Measurements from ENCODE around the gene TMX3.

DNA sequence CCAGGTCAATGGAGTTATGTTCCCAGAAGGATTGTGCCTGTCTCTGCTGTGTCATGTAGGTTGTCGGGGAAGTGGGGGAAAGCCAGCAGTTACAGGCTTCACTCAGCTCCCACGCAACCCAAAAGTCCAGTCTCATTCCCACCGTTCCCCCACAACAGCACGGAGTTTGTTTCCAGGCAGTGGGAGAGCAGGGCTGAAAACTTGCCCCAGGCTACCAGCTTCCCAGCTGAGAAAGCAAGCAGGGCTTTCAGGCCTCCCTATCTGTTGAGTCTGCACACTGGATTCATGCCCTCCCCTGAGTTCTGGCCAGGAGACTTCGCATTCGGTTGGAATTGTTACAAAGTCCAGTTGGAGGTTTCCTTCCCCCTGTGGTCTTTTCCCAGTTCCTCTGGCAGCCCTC, 76.3 kb downstream of the TMX3 start:
- TF ChIP-seq, protein P1, sequence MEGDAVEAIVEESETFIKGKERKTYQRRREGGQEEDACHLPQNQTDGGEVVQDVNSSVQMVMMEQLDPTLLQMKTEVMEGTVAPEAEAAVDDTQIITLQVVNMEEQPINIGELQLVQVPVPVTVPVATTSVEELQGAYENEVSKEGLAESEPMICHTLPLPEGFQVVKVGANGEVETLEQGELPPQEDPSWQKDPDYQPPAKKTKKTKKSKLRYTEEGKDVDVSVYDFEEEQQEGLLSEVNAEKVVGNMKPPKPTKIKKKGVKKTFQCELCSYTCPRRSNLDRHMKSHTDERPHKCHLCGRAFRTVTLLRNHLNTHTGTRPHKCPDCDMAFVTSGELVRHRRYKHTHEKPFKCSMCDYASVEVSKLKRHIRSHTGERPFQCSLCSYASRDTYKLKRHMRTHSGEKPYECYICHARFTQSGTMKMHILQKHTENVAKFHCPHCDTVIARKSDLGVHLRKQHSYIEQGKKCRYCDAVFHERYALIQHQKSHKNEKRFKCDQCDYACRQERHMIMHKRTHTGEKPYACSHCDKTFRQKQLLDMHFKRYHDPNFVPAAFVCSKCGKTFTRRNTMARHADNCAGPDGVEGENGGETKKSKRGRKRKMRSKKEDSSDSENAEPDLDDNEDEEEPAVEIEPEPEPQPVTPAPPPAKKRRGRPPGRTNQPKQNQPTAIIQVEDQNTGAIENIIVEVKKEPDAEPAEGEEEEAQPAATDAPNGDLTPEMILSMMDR (IDR thresholded peaks at IDR 0.05) = no peak
- TF ChIP-seq POLR2A (IDR thresholded peaks at IDR 0.05) (no peak), POLR2AphosphoS5 (IDR thresholded peaks at IDR 0.05) (no peak), EP300 (IDR thresholded peaks at IDR 0.05) (no peak)
